Measurements from ENCODE around the gene RFTN1. TPM values are rescaled to one million over a fixed set of nuclear protein-coding genes. Genes with fewer than 3 reads are reported as not detected.

The RFTN1 gene
- total and polyA plus RNA-seq, 11 donors: 17.1 to 40.8 (median 26.4) TPM

DNA sequence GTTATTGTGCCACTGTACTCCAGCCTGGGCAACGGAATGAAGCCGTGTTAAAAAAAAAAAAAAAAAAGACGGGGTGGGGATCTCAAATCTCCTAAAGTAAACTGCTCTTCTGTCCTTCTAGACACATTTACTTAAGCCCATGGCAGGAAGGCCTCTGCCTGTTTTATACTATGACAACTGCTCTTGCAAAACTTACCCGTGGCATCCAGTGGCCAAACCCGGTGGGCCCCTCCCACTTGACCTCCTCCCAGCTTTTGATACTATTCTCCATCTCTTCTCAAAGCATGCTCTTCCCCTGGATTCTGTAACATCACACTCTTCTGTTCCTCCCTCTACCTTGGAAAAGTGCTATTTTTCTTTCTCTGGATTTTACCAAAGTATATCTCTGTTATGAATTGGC lies 112.2 kb downstream of the RFTN1 start:
- ATAC-seq: no peak
- Histone ChIP-seq H3K27ac (peak overlapping the region in 8 of 12 donors; percentile 9 to 73 (median 42)), H3K4me3 (no peak overlapping the region), H3K36me3 (peaks cover 0 to 4% (median 0%) of the 10 kb centered on the region in 9 donors), H3K9me3 (no peaks in the 10 kb centered on the region), H3K4me1 (peaks cover 0 to 42% (median 28%) of the 10 kb centered on the region in 12 donors), H3K27me3 (no peaks in the 10 kb centered on the region)
- intact Hi-C loops (cut with DNase I): no loop called here
- 89 to 92% (median 90%) methylated on average over 5 of the region's 5 CpGs for WGBS, 4 donors
- no peak for TF ChIP-seq POLR2A (IDR thresholded peaks at IDR 0.05)
- TF ChIP-seq, protein P1, sequence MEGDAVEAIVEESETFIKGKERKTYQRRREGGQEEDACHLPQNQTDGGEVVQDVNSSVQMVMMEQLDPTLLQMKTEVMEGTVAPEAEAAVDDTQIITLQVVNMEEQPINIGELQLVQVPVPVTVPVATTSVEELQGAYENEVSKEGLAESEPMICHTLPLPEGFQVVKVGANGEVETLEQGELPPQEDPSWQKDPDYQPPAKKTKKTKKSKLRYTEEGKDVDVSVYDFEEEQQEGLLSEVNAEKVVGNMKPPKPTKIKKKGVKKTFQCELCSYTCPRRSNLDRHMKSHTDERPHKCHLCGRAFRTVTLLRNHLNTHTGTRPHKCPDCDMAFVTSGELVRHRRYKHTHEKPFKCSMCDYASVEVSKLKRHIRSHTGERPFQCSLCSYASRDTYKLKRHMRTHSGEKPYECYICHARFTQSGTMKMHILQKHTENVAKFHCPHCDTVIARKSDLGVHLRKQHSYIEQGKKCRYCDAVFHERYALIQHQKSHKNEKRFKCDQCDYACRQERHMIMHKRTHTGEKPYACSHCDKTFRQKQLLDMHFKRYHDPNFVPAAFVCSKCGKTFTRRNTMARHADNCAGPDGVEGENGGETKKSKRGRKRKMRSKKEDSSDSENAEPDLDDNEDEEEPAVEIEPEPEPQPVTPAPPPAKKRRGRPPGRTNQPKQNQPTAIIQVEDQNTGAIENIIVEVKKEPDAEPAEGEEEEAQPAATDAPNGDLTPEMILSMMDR (IDR thresholded peaks at IDR 0.05): no peak
- DNase-seq: no peak

DNA sequence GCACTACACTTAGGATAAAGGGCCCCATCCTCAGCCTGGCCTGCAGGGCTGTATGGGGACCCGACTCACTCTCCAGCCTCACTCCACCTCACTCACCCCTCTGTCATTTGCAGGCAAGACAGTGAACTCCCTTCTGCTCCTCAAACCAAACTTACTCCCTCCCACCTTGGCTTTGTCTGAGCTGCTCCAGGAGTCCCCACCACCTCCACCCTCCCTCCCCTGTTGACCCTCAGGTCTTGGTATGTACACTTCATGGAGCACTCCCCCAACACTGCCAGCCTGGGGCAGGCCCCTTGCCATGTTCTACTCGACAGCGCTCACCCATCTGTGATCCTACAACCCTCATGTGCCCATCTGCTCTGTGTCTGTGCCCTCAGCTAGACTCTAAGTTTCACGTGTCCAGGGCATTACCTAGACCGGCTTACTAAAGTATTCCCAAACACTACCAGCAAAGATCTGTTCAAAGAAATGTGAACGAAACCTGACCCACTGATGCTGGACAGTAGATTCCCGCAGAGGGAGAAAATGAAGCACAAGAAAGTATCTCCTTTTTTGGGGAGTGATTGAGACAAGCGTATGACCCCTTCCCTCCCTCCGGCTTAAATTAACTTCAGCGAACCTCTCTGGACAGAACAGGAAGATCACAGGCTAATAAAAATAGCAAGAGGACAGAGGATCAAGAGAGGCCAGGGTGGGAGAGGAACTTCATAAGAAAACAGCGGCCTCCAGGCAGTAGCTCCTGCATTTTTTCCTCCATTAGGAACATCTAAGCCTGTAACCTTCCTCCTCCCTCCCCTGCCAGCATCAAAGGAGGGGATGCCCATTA lies 113.2 kb downstream of the RFTN1 start:
- intact Hi-C loops (cut with DNase I): no loop called here
- no peaks in the 10 kb centered on the region for H3K9me3 ChIP-seq
- peaks cover 2 to 46% (median 33%) of the 10 kb centered on the region in 12 donors for H3K4me1 ChIP-seq
- H3K36me3 ChIP-seq: peaks cover 0 to 4% (median 0%) of the 10 kb centered on the region in 9 donors
- DNase-seq: no peak
- no peak overlapping the region for H3K4me3 ChIP-seq
- 71 to 78% (median 74%) methylated on average over 11 of the region's 11 CpGs for WGBS, 4 donors
- H3K27me3 ChIP-seq: no peaks in the 10 kb centered on the region
- TF ChIP-seq POLR2A (IDR thresholded peaks at IDR 0.05): no peak
- TF ChIP-seq, protein P1 (IDR thresholded peaks at IDR 0.05): no peak
- peak overlapping the region in 10 of 12 donors; percentile 0 to 73 (median 52) for H3K27ac ChIP-seq
- peak; percentile 23 to 51 (median 36) for ATAC-seq

DNA sequence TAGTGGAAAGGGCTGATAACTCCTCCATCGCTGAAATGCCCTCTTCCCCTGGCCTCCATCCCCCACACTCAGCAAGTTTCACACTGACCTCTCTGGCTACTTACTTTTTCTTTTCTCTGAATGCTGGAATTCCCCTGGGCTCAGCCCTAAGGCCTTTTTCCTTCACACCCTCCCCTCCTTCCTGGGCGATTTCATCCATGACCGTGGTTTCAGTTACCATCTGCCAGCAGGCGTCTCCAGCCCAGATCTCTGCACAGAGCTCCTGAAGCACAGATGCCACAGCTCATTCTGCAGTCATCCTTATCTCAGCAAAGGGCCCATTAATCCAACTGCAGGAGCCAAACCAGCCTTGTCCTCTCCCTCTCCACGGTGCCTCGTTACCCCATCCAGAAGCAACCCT lies 114.0 kb downstream of the RFTN1 start:
- 34 to 52% (median 40%) methylated on average over 6 of the region's 6 CpGs for whole genome bisulfite sequencing, 4 donors
- no peaks in the 10 kb centered on the region for H3K9me3 ChIP-seq
- intact Hi-C loops (cut with DNase I): no loop called here
- H3K4me1 ChIP-seq: peaks cover 3 to 46% (median 35%) of the 10 kb centered on the region in 12 donors
- DNase-seq: peak in 3 of 5 donors; percentile 47 to 75 (median 58)
- H3K4me3 ChIP-seq: no peak overlapping the region
- H3K27ac ChIP-seq: peak overlapping the region; percentile 0 to 73 (median 47)
- TF ChIP-seq POLR2A (IDR thresholded peaks at IDR 0.05): no peak
- TF ChIP-seq, protein P1 (IDR thresholded peaks at IDR 0.05): peak in 5 of 12 donors; percentile 12 to 28 (median 15)
- H3K36me3 ChIP-seq: peaks cover 0 to 4% (median 0%) of the 10 kb centered on the region in 9 donors
- ATAC-seq: peak in 3 of 4 donors; percentile 69 to 72 (median 72)
- H3K27me3 ChIP-seq: no peaks in the 10 kb centered on the region

DNA sequence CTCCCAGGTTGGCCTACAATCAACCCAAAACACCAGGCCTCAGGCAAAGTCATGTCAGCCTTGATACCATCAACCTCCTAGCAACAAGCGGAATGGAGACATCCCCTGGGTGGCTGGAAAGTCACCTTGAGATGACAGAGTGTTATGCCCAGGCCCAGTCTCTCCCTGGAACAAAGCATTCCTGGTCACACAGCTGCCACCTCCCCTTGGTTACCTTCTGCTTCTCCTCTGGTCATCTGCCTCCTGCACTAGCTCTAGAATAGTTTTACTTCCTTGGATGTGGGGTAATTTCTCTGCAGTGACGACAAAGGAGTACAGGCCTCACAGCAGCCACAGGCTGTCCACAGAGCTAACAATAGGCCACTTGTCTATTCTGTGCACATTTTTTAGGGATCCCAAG lies 114.9 kb downstream of the RFTN1 start:
- peak in 2 of 4 donors; percentile 16 to 30 for ATAC-seq
- 35 to 61% (median 50%) methylated on average over 2 of the region's 2 CpGs for WGBS, 4 donors
- Histone ChIP-seq H3K27me3 (no peaks in the 10 kb centered on the region), H3K36me3 (peaks cover 0 to 4% (median 0%) of the 10 kb centered on the region in 9 donors), H3K4me3 (no peak overlapping the region), H3K4me1 (peaks cover 3 to 47% (median 35%) of the 10 kb centered on the region in 12 donors), H3K9me3 (no peaks in the 10 kb centered on the region), H3K27ac (peak overlapping the region in 11 of 12 donors; percentile 11 to 73 (median 43))
- intact Hi-C loops (cut with DNase I): no loop called here
- no peak for DNase-seq
- TF ChIP-seq, protein P1 (IDR thresholded peaks at IDR 0.05): no peak
- no peak for TF ChIP-seq POLR2A (IDR thresholded peaks at IDR 0.05)

All from heart left ventricle (tissue), 16 donors.